Measurements from ENCODE around the gene SLC17A5.
A peak's percentile ranks its signal among the peaks of the same experiment; 100 is the strongest.
"Not testable (repeated sequence)": the region's sequence is repeated elsewhere in the genome, so short reads cannot be mapped to it uniquely, and the experiment has no call there.

Gene SLC17A5

GRCh38 chr6:73558624-73559398 is 95.0 kb downstream of the SLC17A5 start:
- no peak for DNase-seq (ENCODE audit: low spot score)
- H3K4me2 ChIP-seq (ENCODE audit: insufficient read depth, low read length, poor library complexity, severe bottlenecking) = no peak overlapping the region

GRCh38 chr6:73556836-73557235 is 97.0 kb downstream of the SLC17A5 start:
- Histone ChIP-seq H3K79me1 (ENCODE audit: low read depth, low read length) (no peaks in the 10 kb centered on the region), H2AFZ (ENCODE audit: low read length) (peak overlapping the region; percentile 39), H3K27ac (replicated peaks; ENCODE audit: low read length) (peak overlapping the region; percentile 28), H4K91ac (ENCODE audit: low read depth, low read length, poor library complexity) (no peak overlapping the region), H3K36me3 (replicated peaks in 1 of 2; ENCODE audit: control insufficient read depth in 2 of 2, insufficient read depth in 2 of 2, low read length in 2 of 2) (no peaks in the 10 kb centered on the region), H3K14ac (ENCODE audit: low read length) (no peak overlapping the region), H3K4me3 (ENCODE audit: low read length in 2 of 2) (no peak overlapping the region), H2BK15ac (ENCODE audit: low read length) (no peak overlapping the region), H3K4me2 (ENCODE audit: insufficient read depth, low read length, poor library complexity, severe bottlenecking) (no peak overlapping the region), H3K18ac (ENCODE audit: low read length) (no peak overlapping the region), H3K4me1 (ENCODE audit: control insufficient read depth in 2 of 2, insufficient read depth in 1 of 2, low read depth in 1 of 2, low read length in 2 of 2) (peaks cover 15 to 22% of the 10 kb centered on the region in 2 donors), H3K9me3 (replicated peaks in 1 of 2; ENCODE audit: control insufficient read depth in 2 of 2, insufficient read depth in 1 of 2, low read depth in 1 of 2, low read length in 2 of 2) (no peaks in the 10 kb centered on the region), H2AK5ac (ENCODE audit: low read depth, low read length) (no peak overlapping the region), H3K9ac (ENCODE audit: low read depth, low read length, poor library complexity) (no peak overlapping the region), H2BK120ac (ENCODE audit: low read depth, low read length) (no peak overlapping the region), H2BK12ac (ENCODE audit: low read length) (no peak overlapping the region), H3K27me3 (ENCODE audit: control insufficient read depth in 3 of 3, insufficient read depth in 3 of 3, low read depth in 1 of 3, low read length in 3 of 3) (no peaks in the 10 kb centered on the region), H3K23ac (ENCODE audit: low read depth, low read length, poor library complexity) (no peak overlapping the region), H3K4ac (ENCODE audit: low read length) (no peak overlapping the region), H4K8ac (ENCODE audit: low read depth, low read length) (no peak overlapping the region), H2BK5ac (ENCODE audit: low read length) (no peak overlapping the region)
- no peak for DNase-seq (ENCODE audit: low spot score)
- no CpG with 5 or more reads among the region's 1 CpG for WGBS, 2 donors (ENCODE audit: extremely low coverage in 2 of 2, insufficient read length in 2 of 2, insufficient replicate concordance in 1 of 2)

More at GRCh38 chr6:73558624-73559398, 95.0 kb downstream of the SLC17A5 start:
- H3K23ac ChIP-seq (ENCODE audit: low read depth, low read length, poor library complexity) = no peak overlapping the region
- H3K18ac ChIP-seq (ENCODE audit: low read length) = peak overlapping the region; percentile 84
- no peak overlapping the region for H3K9ac ChIP-seq (ENCODE audit: low read depth, low read length, poor library complexity)
- H3K27ac ChIP-seq (replicated peaks; ENCODE audit: low read length) = peak overlapping the region; percentile 24
- no peak overlapping the region for H3K4me3 ChIP-seq (ENCODE audit: low read length in 2 of 2)
- no peak overlapping the region for H3K4ac ChIP-seq (ENCODE audit: low read length)
- H3K79me1 ChIP-seq (ENCODE audit: low read depth, low read length) = no peaks in the 10 kb centered on the region
- H3K14ac ChIP-seq (ENCODE audit: low read length) = no peak overlapping the region
- WGBS, 2 donors (ENCODE audit: extremely low coverage in 2 of 2, insufficient read length in 2 of 2, insufficient replicate concordance in 1 of 2) = no CpG with 5 or more reads among the region's 4 CpGs
- no peak overlapping the region for H2BK15ac ChIP-seq (ENCODE audit: low read length)
- H2BK12ac ChIP-seq (ENCODE audit: low read length) = no peak overlapping the region
- no peak overlapping the region for H4K91ac ChIP-seq (ENCODE audit: low read depth, low read length, poor library complexity)
- H3K4me1 ChIP-seq (ENCODE audit: control insufficient read depth in 2 of 2, insufficient read depth in 1 of 2, low read depth in 1 of 2, low read length in 2 of 2) = peaks cover 15 to 22% of the 10 kb centered on the region in 2 donors
- no peak overlapping the region for H2AK5ac ChIP-seq (ENCODE audit: low read depth, low read length)
- H4K8ac ChIP-seq (ENCODE audit: low read depth, low read length) = no peak overlapping the region
- H2BK120ac ChIP-seq (ENCODE audit: low read depth, low read length) = no peak overlapping the region
- peak overlapping the region; percentile 42 for H2AFZ ChIP-seq (ENCODE audit: low read length)
- no peaks in the 10 kb centered on the region for H3K27me3 ChIP-seq (ENCODE audit: control insufficient read depth in 3 of 3, insufficient read depth in 3 of 3, low read depth in 1 of 3, low read length in 3 of 3)
- H3K9me3 ChIP-seq (replicated peaks in 1 of 2; ENCODE audit: control insufficient read depth in 2 of 2, insufficient read depth in 1 of 2, low read depth in 1 of 2, low read length in 2 of 2) = no peaks in the 10 kb centered on the region
- H2BK5ac ChIP-seq (ENCODE audit: low read length) = no peak overlapping the region
- no peaks in the 10 kb centered on the region for H3K36me3 ChIP-seq (replicated peaks in 1 of 2; ENCODE audit: control insufficient read depth in 2 of 2, insufficient read depth in 2 of 2, low read length in 2 of 2)

DNA sequence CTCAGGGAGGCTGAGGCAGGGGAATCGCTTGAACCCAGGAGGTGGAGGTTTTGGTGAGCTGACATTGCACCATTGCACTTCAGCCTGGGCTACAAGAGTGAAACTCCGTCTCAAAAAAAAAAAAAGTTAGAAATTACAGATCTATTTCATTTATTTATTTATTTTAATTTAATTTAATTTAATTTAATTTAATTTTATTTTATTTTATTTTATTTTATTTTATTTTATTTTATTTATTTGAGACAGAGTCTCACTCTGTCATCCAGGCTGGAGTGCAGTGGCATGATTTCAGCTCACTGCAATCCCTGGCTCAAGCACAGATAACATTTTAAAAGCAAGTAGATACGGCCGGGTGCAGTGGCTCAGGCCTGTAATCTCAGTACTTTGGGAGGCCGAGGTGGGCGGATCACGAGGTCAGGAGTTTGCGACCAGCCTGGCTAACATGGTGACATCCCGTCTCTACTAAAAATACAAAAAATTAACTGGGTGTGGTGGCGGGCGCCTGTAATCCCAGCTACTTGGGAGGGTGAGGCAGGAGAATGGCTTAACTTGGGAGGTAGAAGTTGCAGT is 98.3 kb downstream of the SLC17A5 start:
- H2BK15ac ChIP-seq (ENCODE audit: low read length); H4K91ac ChIP-seq (ENCODE audit: low read depth, low read length, poor library complexity); H2AK5ac ChIP-seq (ENCODE audit: low read depth, low read length); H3K18ac ChIP-seq (ENCODE audit: low read length); H3K4ac ChIP-seq (ENCODE audit: low read length); H2BK120ac ChIP-seq (ENCODE audit: low read depth, low read length); H3K23ac ChIP-seq (ENCODE audit: low read depth, low read length, poor library complexity); H2BK12ac ChIP-seq (ENCODE audit: low read length); H3K27ac ChIP-seq (replicated peaks; ENCODE audit: low read length); H2BK5ac ChIP-seq (ENCODE audit: low read length); H3K4me2 ChIP-seq (ENCODE audit: insufficient read depth, low read length, poor library complexity, severe bottlenecking); H3K9me3 ChIP-seq (replicated peaks in 1 of 2; ENCODE audit: control insufficient read depth in 2 of 2, insufficient read depth in 1 of 2, low read depth in 1 of 2, low read length in 2 of 2); H3K27me3 ChIP-seq (ENCODE audit: control insufficient read depth in 3 of 3, insufficient read depth in 3 of 3, low read depth in 1 of 3, low read length in 3 of 3); H3K9ac ChIP-seq (ENCODE audit: low read depth, low read length, poor library complexity); H2AFZ ChIP-seq (ENCODE audit: low read length); H3K14ac ChIP-seq (ENCODE audit: low read length); H3K4me3 ChIP-seq (ENCODE audit: low read length in 2 of 2); H3K36me3 ChIP-seq (replicated peaks in 1 of 2; ENCODE audit: control insufficient read depth in 2 of 2, insufficient read depth in 2 of 2, low read length in 2 of 2); H3K79me1 ChIP-seq (ENCODE audit: low read depth, low read length); H4K8ac ChIP-seq (ENCODE audit: low read depth, low read length); DNase-seq (ENCODE audit: low spot score): not testable (repeated sequence)
- H3K4me1 ChIP-seq (ENCODE audit: control insufficient read depth in 2 of 2, insufficient read depth in 1 of 2, low read depth in 1 of 2, low read length in 2 of 2) = peaks cover 15 to 21% of the 10 kb centered on the region in 2 donors
- WGBS, 2 donors (ENCODE audit: extremely low coverage in 2 of 2, insufficient read length in 2 of 2, insufficient replicate concordance in 1 of 2) = no CpG with 5 or more reads among the region's 11 CpGs

GRCh38 chr6:73551115-73551514 is 102.7 kb downstream of the SLC17A5 start:
- H2BK15ac ChIP-seq (ENCODE audit: low read length); H3K27ac ChIP-seq (replicated peaks; ENCODE audit: low read length); H3K14ac ChIP-seq (ENCODE audit: low read length); DNase-seq (ENCODE audit: low spot score); H3K4me3 ChIP-seq (ENCODE audit: low read length in 2 of 2); H3K36me3 ChIP-seq (replicated peaks in 1 of 2; ENCODE audit: control insufficient read depth in 2 of 2, insufficient read depth in 2 of 2, low read length in 2 of 2); H3K23ac ChIP-seq (ENCODE audit: low read depth, low read length, poor library complexity); H4K91ac ChIP-seq (ENCODE audit: low read depth, low read length, poor library complexity); H2BK12ac ChIP-seq (ENCODE audit: low read length); H3K4me1 ChIP-seq (ENCODE audit: control insufficient read depth in 2 of 2, insufficient read depth in 1 of 2, low read depth in 1 of 2, low read length in 2 of 2); H3K79me1 ChIP-seq (ENCODE audit: low read depth, low read length); H3K18ac ChIP-seq (ENCODE audit: low read length); H2AFZ ChIP-seq (ENCODE audit: low read length); H4K8ac ChIP-seq (ENCODE audit: low read depth, low read length); H3K27me3 ChIP-seq (ENCODE audit: control insufficient read depth in 3 of 3, insufficient read depth in 3 of 3, low read depth in 1 of 3, low read length in 3 of 3); H3K4me2 ChIP-seq (ENCODE audit: insufficient read depth, low read length, poor library complexity, severe bottlenecking); H2BK120ac ChIP-seq (ENCODE audit: low read depth, low read length); H3K9me3 ChIP-seq (replicated peaks in 1 of 2; ENCODE audit: control insufficient read depth in 2 of 2, insufficient read depth in 1 of 2, low read depth in 1 of 2, low read length in 2 of 2); H3K9ac ChIP-seq (ENCODE audit: low read depth, low read length, poor library complexity); H3K4ac ChIP-seq (ENCODE audit: low read length); H2AK5ac ChIP-seq (ENCODE audit: low read depth, low read length); H2BK5ac ChIP-seq (ENCODE audit: low read length): not testable (repeated sequence)
- no CpG with 5 or more reads among the region's 4 CpGs for WGBS, 2 donors (ENCODE audit: extremely low coverage in 2 of 2, insufficient read length in 2 of 2, insufficient replicate concordance in 1 of 2)

Measured in neuronal stem cell (in vitro differentiated cells).